GM23338 (cell line): ENCODE measurements around the gene LOXL3. TPM values are rescaled to one million over a fixed set of nuclear protein-coding genes. Genes with fewer than 3 reads are reported as not detected.

Source experiments
- ATAC-seq: fragments of 200-7000 bp; cut with Tn5 transposase; 3 replicates; pipeline ENCODE4 v1.9.1; 2020
- DNase-seq: peaks from one replicate; pipeline ENCODE4 v3.0.0-alpha.2; 2015; ENCODE audit warnings: low spot score
- H2AFZ ChIP-seq: fragments of 200-600 bp; sonication (generic); 2 replicates; pipeline ENCODE4 v1.8.0; 2016; ENCODE audit warnings: antibody characterized with exemption, mild to moderate bottlenecking, moderate library complexity
- H3F3A ChIP-seq: fragments of 200-600 bp; sonication (generic); replicated peaks from 2 replicates; pipeline ENCODE4 v1.8.0; 2017; ENCODE audit warnings: antibody characterized with exemption, mixed run types, low read depth
- H3K27ac ChIP-seq: fragments of 200-600 bp; sonication (generic); 2 replicates; pipeline ENCODE4 v1.6.1; 2016; ENCODE audit warnings: low read depth
- H3K27me3 ChIP-seq: fragments of 200-600 bp; sonication (generic); 2 replicates; pipeline ENCODE4 v1.8.0; 2016; ENCODE audit warnings: mild to moderate bottlenecking, mixed run types, moderate library complexity; ENCODE audit not compliant: insufficient read depth
- H3K36me3 ChIP-seq: fragments of 200-600 bp; sonication (generic); 2 replicates; pipeline ENCODE4 v1.8.0; 2016; ENCODE audit warnings: mild to moderate bottlenecking; ENCODE audit not compliant: insufficient read depth
- H3K4me1 ChIP-seq: fragments of 200-600 bp; sonication (generic); 2 replicates; pipeline ENCODE4 v1.8.0; 2016; ENCODE audit warnings: mild to moderate bottlenecking, moderate library complexity; ENCODE audit not compliant: insufficient read depth
- H3K4me2 ChIP-seq: fragments of 200-600 bp; sonication (generic); 2 replicates; pipeline ENCODE4 v1.7.1; 2017; ENCODE audit warnings: mixed run types
- H3K4me3 ChIP-seq: fragments of 200-600 bp; sonication (generic); 2 replicates; pipeline ENCODE4 v1.6.1; 2016; ENCODE audit warnings: mixed run types
- H3K79me2 ChIP-seq: fragments of 200-600 bp; sonication (generic); replicated peaks from 2 replicates; pipeline ENCODE4 v1.8.0; 2017; ENCODE audit warnings: mild to moderate bottlenecking; ENCODE audit not compliant: insufficient read depth
- H3K9me2 ChIP-seq: fragments of 200-600 bp; sonication (generic); 2 replicates; pipeline ENCODE4 v1.8.0; 2017; ENCODE audit not compliant: insufficient read depth
- H4K20me1 ChIP-seq: fragments of 200-600 bp; sonication (generic); replicated peaks from 2 replicates; pipeline ENCODE4 v1.8.0; 2017; ENCODE audit warnings: mild to moderate bottlenecking; ENCODE audit not compliant: insufficient read depth
- H3K27ac Mint-ChIP-seq: 2 replicates; pipeline ENCODE4 v1.8.0; 2020; ENCODE audit warnings: inconsistent platforms, mild to moderate bottlenecking, moderate library complexity, mixed read lengths
- H3K27me3 Mint-ChIP-seq: 3 replicates; pipeline ENCODE4 v1.8.0; 2022; ENCODE audit warnings: low read depth, mild to moderate bottlenecking, moderate library complexity, mixed read lengths, inconsistent platforms; ENCODE audit not compliant: insufficient read depth, poor library complexity
- H3K36me3 Mint-ChIP-seq: 3 replicates; pipeline ENCODE4 v1.8.0; 2021; ENCODE audit warnings: low read depth, mild to moderate bottlenecking, inconsistent platforms, moderate library complexity, mixed read lengths
- H3K4me1 Mint-ChIP-seq: 3 replicates; pipeline ENCODE4 v1.8.0; 2020; ENCODE audit warnings: mild to moderate bottlenecking, inconsistent platforms, mixed read lengths
- H3K4me3 Mint-ChIP-seq: 3 replicates; pipeline ENCODE4 v1.8.0; 2021; ENCODE audit warnings: moderate library complexity, mild to moderate bottlenecking, inconsistent platforms, mixed read lengths
- H3K9me3 Mint-ChIP-seq: 3 replicates; pipeline ENCODE4 v1.8.0; 2020; ENCODE audit warnings: moderate library complexity, mild to moderate bottlenecking, inconsistent platforms, mixed read lengths
- CREB1 ChIP-seq: fragments of 250-450 bp; sonication (Bioruptor Pico); IDR thresholded peaks from 2 replicates; pipeline ENCODE4 v1.5.0; 2020; ENCODE audit warnings: low read depth, mild to moderate bottlenecking, moderate library complexity
- ETS1 ChIP-seq: IDR thresholded peaks from 2 replicates; pipeline ENCODE4 v1.6.1; 2016; ENCODE audit warnings: antibody characterized with exemption
- EZH2 ChIP-seq: fragments of 200-600 bp; sonication (generic); IDR thresholded peaks from one replicate; pipeline ENCODE4 v1.8.0; 2017; ENCODE audit warnings: antibody characterized with exemption, mild to moderate bottlenecking, low read depth; ENCODE audit not compliant: unreplicated experiment
- EZH2phosphoT487 ChIP-seq: fragments of 200-600 bp; sonication (generic); IDR thresholded peaks from one replicate; pipeline ENCODE4 v1.8.1; 2018; ENCODE audit warnings: antibody characterized with exemption; ENCODE audit not compliant: unreplicated experiment
- JUNB ChIP-seq: IDR thresholded peaks from one replicate; pipeline ENCODE4 v1.6.1; 2016; ENCODE audit warnings: antibody characterized with exemption; ENCODE audit not compliant: unreplicated experiment
- NANOG ChIP-seq: IDR thresholded peaks from 2 replicates; pipeline ENCODE4 v1.6.1; 2016; ENCODE audit warnings: antibody characterized with exemption, borderline replicate concordance
- POLR2AphosphoS5 ChIP-seq: IDR thresholded peaks from 2 replicates; pipeline ENCODE4 v1.6.1; 2016; ENCODE audit warnings: antibody characterized with exemption, low read depth
- STAT1 ChIP-seq: IDR thresholded peaks from one replicate; pipeline ENCODE4 v1.6.1; 2016; ENCODE audit warnings: antibody characterized with exemption; ENCODE audit not compliant: unreplicated experiment
- ZNF114 ChIP-seq: fragments of 250-450 bp; sonication (Bioruptor Pico); IDR thresholded peaks from 2 replicates; pipeline ENCODE4 v1.5.0; 2020; ENCODE audit warnings: mild to moderate bottlenecking, moderate library complexity
- ZNF331 ChIP-seq: fragments of 250-450 bp; sonication (Bioruptor Pico); IDR thresholded peaks from 2 replicates; pipeline ENCODE4 v1.5.0; 2020; ENCODE audit warnings: low read depth, mild to moderate bottlenecking, moderate library complexity
- polyA plus RNA-seq: library from polyadenylated mRNA; unstranded; fragments of >200 nt; fragmentation: Nextera tagmentation; extraction: Ambion mirVana; gene quantifications from 2 replicates; pipeline ENCODE4 v1.2.1, GENCODE V29; 2016
- total RNA-seq: library from RNA; depleted of rRNA; stranded (reverse); fragments of >200 nt; shearing (Covaris generic); gene quantifications from 2 replicates; pipeline ENCODE4 v1.2.3, GENCODE V29; 2014
- TF ChIP-seq, protein P1 (sequence below): fragments of 250-450 bp; sonication (Bioruptor Pico); IDR thresholded peaks from 2 replicates; pipeline ENCODE4 v1.5.0; 2020; ENCODE audit warnings: mild to moderate bottlenecking, moderate library complexity
- TF ChIP-seq, protein P2 (sequence below), 2 experiments: fragments of 200-600 bp in 1 of 2; sonication (generic) in 1 of 2; conservative IDR thresholded peaks; 2 replicates each; pipeline versions ENCODE4 v1.5.1 to v1.6.1; 2016 to 2017; ENCODE audit warnings: antibody characterized with exemption in 2 of 2, low read depth in 2 of 2, mild to moderate bottlenecking in 2 of 2, moderate library complexity in 1 of 2
- TF ChIP-seq, protein P3 (sequence below): IDR thresholded peaks from one replicate; pipeline ENCODE4 v1.6.1; 2018; ENCODE audit warnings: antibody characterized with exemption; ENCODE audit not compliant: unreplicated experiment

The LOXL3 gene
- total and polyA plus RNA-seq, 2 experiments from 2014 or later, result 4.7 to 14.9 TPM

DNA sequence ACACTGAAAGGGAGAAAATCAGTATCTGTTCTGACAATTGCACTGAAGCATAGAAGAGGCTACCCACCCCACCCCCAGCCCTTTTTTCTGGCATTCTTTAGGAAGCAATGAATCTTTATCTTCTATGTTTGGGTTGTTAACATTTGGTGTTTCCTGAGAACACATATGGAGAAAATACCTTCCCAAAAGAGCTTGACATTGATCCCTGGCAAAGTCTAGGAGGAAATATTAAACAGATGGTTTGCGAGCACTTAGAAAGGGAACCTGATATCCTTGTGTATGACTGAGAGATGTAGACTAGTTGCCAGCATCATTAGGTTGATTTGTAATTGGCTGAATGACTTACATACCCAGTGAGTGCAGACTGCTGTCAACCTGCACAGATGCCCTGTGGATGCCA lies 43.7 kb upstream of the LOXL3 start:
- DNase-seq, result no peak
- Mint-ChIP-seq H3K4me1 (no peaks in the 10 kb centered on the region), H3K36me3 (no peaks in the 10 kb centered on the region), H3K27ac (no peak overlapping the region), H3K9me3 (no peaks in the 10 kb centered on the region), H3K27me3 (no peaks in the 10 kb centered on the region), H3K4me3 (no peak overlapping the region)
- Histone ChIP-seq H3K27me3 (no peaks in the 10 kb centered on the region; the same call in 1 of the 2 replicates), H3K4me3 (no peak overlapping the region), H3K4me1 (no peaks in the 10 kb centered on the region), H4K20me1 (peaks cover 8% of the 10 kb centered on the region; the same call in 1 of the 2 replicates), H3K27ac (no peak overlapping the region), H3F3A (no peaks in the 10 kb centered on the region), H3K4me2 (no peak overlapping the region), H2AFZ (no peak overlapping the region), H3K79me2 (no peaks in the 10 kb centered on the region), H3K9me2 (no peaks in the 10 kb centered on the region), H3K36me3 (no peaks in the 10 kb centered on the region)
- no peak for ATAC-seq
- no peak for TF ChIP-seq CREB1 (CRISPR knock-in tag)
- TF ChIP-seq JUNB, result no peak
- TF ChIP-seq ETS1, result no peak
- TF ChIP-seq ZNF331 (CRISPR knock-in tag), result no peak
- no peak for TF ChIP-seq EZH2phosphoT487
- TF ChIP-seq, protein P1, sequence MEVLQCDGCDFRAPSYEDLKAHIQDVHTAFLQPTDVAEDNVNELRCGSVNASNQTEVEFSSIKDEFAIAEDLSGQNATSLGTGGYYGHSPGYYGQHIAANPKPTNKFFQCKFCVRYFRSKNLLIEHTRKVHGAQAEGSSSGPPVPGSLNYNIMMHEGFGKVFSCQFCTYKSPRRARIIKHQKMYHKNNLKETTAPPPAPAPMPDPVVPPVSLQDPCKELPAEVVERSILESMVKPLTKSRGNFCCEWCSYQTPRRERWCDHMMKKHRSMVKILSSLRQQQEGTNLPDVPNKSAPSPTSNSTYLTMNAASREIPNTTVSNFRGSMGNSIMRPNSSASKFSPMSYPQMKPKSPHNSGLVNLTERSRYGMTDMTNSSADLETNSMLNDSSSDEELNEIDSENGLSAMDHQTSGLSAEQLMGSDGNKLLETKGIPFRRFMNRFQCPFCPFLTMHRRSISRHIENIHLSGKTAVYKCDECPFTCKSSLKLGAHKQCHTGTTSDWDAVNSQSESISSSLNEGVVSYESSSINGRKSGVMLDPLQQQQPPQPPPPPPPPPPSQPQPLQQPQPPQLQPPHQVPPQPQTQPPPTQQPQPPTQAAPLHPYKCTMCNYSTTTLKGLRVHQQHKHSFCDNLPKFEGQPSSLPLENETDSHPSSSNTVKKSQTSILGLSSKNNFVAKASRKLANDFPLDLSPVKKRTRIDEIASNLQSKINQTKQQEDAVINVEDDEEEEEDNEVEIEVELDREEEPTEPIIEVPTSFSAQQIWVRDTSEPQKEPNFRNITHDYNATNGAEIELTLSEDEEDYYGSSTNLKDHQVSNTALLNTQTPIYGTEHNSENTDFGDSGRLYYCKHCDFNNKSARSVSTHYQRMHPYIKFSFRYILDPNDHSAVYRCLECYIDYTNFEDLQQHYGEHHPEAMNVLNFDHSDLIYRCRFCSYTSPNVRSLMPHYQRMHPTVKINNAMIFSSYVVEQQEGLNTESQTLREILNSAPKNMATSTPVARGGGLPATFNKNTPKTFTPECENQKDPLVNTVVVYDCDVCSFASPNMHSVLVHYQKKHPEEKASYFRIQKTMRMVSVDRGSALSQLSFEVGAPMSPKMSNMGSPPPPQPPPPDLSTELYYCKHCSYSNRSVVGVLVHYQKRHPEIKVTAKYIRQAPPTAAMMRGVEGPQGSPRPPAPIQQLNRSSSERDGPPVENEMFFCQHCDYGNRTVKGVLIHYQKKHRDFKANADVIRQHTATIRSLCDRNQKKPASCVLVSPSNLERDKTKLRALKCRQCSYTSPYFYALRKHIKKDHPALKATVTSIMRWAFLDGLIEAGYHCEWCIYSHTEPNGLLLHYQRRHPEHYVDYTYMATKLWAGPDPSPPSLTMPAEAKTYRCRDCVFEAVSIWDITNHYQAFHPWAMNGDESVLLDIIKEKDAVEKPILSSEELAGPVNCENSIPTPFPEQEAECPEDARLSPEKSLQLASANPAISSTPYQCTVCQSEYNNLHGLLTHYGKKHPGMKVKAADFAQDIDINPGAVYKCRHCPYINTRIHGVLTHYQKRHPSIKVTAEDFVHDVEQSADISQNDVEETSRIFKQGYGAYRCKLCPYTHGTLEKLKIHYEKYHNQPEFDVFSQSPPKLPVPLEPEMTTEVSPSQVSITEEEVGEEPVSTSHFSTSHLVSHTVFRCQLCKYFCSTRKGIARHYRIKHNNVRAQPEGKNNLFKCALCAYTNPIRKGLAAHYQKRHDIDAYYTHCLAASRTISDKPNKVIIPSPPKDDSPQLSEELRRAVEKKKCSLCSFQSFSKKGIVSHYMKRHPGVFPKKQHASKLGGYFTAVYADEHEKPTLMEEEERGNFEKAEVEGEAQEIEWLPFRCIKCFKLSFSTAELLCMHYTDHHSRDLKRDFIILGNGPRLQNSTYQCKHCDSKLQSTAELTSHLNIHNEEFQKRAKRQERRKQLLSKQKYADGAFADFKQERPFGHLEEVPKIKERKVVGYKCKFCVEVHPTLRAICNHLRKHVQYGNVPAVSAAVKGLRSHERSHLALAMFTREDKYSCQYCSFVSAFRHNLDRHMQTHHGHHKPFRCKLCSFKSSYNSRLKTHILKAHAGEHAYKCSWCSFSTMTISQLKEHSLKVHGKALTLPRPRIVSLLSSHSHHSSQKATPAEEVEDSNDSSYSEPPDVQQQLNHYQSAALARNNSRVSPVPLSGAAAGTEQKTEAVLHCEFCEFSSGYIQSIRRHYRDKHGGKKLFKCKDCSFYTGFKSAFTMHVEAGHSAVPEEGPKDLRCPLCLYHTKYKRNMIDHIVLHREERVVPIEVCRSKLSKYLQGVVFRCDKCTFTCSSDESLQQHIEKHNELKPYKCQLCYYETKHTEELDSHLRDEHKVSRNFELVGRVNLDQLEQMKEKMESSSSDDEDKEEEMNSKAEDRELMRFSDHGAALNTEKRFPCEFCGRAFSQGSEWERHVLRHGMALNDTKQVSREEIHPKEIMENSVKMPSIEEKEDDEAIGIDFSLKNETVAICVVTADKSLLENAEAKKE (CRISPR knock-in tag), result no peak
- no peak for TF ChIP-seq ZNF114 (CRISPR knock-in tag)
- no peak for TF ChIP-seq STAT1
- no peak for TF ChIP-seq POLR2AphosphoS5
- no peak for TF ChIP-seq EZH2
- TF ChIP-seq, protein P2, sequence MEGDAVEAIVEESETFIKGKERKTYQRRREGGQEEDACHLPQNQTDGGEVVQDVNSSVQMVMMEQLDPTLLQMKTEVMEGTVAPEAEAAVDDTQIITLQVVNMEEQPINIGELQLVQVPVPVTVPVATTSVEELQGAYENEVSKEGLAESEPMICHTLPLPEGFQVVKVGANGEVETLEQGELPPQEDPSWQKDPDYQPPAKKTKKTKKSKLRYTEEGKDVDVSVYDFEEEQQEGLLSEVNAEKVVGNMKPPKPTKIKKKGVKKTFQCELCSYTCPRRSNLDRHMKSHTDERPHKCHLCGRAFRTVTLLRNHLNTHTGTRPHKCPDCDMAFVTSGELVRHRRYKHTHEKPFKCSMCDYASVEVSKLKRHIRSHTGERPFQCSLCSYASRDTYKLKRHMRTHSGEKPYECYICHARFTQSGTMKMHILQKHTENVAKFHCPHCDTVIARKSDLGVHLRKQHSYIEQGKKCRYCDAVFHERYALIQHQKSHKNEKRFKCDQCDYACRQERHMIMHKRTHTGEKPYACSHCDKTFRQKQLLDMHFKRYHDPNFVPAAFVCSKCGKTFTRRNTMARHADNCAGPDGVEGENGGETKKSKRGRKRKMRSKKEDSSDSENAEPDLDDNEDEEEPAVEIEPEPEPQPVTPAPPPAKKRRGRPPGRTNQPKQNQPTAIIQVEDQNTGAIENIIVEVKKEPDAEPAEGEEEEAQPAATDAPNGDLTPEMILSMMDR (conservative IDR thresholded peaks at IDR 0.05; ENCODE audit: low read depth in 2 of 2), result no peak
- no peak for TF ChIP-seq NANOG
- TF ChIP-seq, protein P3, sequence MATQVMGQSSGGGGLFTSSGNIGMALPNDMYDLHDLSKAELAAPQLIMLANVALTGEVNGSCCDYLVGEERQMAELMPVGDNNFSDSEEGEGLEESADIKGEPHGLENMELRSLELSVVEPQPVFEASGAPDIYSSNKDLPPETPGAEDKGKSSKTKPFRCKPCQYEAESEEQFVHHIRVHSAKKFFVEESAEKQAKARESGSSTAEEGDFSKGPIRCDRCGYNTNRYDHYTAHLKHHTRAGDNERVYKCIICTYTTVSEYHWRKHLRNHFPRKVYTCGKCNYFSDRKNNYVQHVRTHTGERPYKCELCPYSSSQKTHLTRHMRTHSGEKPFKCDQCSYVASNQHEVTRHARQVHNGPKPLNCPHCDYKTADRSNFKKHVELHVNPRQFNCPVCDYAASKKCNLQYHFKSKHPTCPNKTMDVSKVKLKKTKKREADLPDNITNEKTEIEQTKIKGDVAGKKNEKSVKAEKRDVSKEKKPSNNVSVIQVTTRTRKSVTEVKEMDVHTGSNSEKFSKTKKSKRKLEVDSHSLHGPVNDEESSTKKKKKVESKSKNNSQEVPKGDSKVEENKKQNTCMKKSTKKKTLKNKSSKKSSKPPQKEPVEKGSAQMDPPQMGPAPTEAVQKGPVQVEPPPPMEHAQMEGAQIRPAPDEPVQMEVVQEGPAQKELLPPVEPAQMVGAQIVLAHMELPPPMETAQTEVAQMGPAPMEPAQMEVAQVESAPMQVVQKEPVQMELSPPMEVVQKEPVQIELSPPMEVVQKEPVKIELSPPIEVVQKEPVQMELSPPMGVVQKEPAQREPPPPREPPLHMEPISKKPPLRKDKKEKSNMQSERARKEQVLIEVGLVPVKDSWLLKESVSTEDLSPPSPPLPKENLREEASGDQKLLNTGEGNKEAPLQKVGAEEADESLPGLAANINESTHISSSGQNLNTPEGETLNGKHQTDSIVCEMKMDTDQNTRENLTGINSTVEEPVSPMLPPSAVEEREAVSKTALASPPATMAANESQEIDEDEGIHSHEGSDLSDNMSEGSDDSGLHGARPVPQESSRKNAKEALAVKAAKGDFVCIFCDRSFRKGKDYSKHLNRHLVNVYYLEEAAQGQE, result no peak
